ENCODE data around the gene EML5. TPM values are rescaled to one million over a fixed set of nuclear protein-coding genes. Genes with fewer than 3 reads are reported as not detected.

The EML5 gene
- total and polyA plus RNA-seq, 2 experiments from 2014 or later, result 0.18 to 1.6 TPM

DNA sequence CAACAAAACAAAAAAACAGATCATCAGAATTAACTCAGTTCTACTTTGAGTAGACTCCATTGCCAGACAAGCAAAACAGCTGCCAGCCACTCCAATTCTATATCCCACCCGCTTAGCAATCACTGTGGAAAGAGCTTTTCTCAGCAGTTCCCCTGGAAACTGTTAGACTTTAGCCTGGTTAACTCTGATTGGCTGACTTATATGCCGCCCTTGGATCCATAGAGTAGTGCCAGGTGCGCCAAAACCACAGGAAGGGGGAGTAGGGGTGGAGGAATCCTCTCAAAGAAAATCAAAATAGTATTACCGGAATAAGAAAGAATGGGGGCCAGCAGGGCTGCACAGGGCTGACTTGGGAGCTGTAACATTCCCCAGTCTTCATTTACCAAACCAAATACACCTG, 5.4 kb upstream of the EML5 start:
- peaks cover 1% of the 10 kb centered on the region; the same call in 1 of the 3 replicates for H3K9me3 Mint-ChIP-seq
- Histone ChIP-seq H3K27me3 (ENCODE audit: insufficient read depth) (peaks cover 16% of the 10 kb centered on the region), H4K20me1 (replicated peaks; ENCODE audit: insufficient read depth) (no peaks in the 10 kb centered on the region), H3K4me1 (ENCODE audit: insufficient read depth) (no peaks in the 10 kb centered on the region), H3K9me2 (ENCODE audit: insufficient read depth) (no peaks in the 10 kb centered on the region), H3K4me3 (no peak overlapping the region), H3K36me3 (ENCODE audit: insufficient read depth) (no peaks in the 10 kb centered on the region), H3F3A (replicated peaks; ENCODE audit: low read depth) (no peaks in the 10 kb centered on the region), H3K27ac (ENCODE audit: low read depth) (no peak overlapping the region), H3K79me2 (replicated peaks; ENCODE audit: insufficient read depth) (no peaks in the 10 kb centered on the region), H3K4me2 (no peak overlapping the region), H2AFZ (no peak overlapping the region)
- H3K27ac Mint-ChIP-seq, result no peak overlapping the region
- ATAC-seq, result peak; percentile 41; the same call in 2 of the 3 replicates
- no peak overlapping the region for H3K4me3 Mint-ChIP-seq
- peaks cover 12% of the 10 kb centered on the region for H3K27me3 Mint-ChIP-seq (ENCODE audit: insufficient read depth, low read depth, poor library complexity)
- DNase-seq (ENCODE audit: low spot score), result peak; percentile 11
- TF ChIP-seq, protein P1, sequence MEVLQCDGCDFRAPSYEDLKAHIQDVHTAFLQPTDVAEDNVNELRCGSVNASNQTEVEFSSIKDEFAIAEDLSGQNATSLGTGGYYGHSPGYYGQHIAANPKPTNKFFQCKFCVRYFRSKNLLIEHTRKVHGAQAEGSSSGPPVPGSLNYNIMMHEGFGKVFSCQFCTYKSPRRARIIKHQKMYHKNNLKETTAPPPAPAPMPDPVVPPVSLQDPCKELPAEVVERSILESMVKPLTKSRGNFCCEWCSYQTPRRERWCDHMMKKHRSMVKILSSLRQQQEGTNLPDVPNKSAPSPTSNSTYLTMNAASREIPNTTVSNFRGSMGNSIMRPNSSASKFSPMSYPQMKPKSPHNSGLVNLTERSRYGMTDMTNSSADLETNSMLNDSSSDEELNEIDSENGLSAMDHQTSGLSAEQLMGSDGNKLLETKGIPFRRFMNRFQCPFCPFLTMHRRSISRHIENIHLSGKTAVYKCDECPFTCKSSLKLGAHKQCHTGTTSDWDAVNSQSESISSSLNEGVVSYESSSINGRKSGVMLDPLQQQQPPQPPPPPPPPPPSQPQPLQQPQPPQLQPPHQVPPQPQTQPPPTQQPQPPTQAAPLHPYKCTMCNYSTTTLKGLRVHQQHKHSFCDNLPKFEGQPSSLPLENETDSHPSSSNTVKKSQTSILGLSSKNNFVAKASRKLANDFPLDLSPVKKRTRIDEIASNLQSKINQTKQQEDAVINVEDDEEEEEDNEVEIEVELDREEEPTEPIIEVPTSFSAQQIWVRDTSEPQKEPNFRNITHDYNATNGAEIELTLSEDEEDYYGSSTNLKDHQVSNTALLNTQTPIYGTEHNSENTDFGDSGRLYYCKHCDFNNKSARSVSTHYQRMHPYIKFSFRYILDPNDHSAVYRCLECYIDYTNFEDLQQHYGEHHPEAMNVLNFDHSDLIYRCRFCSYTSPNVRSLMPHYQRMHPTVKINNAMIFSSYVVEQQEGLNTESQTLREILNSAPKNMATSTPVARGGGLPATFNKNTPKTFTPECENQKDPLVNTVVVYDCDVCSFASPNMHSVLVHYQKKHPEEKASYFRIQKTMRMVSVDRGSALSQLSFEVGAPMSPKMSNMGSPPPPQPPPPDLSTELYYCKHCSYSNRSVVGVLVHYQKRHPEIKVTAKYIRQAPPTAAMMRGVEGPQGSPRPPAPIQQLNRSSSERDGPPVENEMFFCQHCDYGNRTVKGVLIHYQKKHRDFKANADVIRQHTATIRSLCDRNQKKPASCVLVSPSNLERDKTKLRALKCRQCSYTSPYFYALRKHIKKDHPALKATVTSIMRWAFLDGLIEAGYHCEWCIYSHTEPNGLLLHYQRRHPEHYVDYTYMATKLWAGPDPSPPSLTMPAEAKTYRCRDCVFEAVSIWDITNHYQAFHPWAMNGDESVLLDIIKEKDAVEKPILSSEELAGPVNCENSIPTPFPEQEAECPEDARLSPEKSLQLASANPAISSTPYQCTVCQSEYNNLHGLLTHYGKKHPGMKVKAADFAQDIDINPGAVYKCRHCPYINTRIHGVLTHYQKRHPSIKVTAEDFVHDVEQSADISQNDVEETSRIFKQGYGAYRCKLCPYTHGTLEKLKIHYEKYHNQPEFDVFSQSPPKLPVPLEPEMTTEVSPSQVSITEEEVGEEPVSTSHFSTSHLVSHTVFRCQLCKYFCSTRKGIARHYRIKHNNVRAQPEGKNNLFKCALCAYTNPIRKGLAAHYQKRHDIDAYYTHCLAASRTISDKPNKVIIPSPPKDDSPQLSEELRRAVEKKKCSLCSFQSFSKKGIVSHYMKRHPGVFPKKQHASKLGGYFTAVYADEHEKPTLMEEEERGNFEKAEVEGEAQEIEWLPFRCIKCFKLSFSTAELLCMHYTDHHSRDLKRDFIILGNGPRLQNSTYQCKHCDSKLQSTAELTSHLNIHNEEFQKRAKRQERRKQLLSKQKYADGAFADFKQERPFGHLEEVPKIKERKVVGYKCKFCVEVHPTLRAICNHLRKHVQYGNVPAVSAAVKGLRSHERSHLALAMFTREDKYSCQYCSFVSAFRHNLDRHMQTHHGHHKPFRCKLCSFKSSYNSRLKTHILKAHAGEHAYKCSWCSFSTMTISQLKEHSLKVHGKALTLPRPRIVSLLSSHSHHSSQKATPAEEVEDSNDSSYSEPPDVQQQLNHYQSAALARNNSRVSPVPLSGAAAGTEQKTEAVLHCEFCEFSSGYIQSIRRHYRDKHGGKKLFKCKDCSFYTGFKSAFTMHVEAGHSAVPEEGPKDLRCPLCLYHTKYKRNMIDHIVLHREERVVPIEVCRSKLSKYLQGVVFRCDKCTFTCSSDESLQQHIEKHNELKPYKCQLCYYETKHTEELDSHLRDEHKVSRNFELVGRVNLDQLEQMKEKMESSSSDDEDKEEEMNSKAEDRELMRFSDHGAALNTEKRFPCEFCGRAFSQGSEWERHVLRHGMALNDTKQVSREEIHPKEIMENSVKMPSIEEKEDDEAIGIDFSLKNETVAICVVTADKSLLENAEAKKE (CRISPR knock-in tag; IDR thresholded peaks at IDR 0.05), result no peak
- TF ChIP-seq, protein P2, sequence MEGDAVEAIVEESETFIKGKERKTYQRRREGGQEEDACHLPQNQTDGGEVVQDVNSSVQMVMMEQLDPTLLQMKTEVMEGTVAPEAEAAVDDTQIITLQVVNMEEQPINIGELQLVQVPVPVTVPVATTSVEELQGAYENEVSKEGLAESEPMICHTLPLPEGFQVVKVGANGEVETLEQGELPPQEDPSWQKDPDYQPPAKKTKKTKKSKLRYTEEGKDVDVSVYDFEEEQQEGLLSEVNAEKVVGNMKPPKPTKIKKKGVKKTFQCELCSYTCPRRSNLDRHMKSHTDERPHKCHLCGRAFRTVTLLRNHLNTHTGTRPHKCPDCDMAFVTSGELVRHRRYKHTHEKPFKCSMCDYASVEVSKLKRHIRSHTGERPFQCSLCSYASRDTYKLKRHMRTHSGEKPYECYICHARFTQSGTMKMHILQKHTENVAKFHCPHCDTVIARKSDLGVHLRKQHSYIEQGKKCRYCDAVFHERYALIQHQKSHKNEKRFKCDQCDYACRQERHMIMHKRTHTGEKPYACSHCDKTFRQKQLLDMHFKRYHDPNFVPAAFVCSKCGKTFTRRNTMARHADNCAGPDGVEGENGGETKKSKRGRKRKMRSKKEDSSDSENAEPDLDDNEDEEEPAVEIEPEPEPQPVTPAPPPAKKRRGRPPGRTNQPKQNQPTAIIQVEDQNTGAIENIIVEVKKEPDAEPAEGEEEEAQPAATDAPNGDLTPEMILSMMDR (conservative IDR thresholded peaks at IDR 0.05; ENCODE audit: low read depth in 2 of 2), result no peak
- TF ChIP-seq JUNB (IDR thresholded peaks at IDR 0.05; ENCODE audit: unreplicated experiment), result no peak
- no peaks in the 10 kb centered on the region for H3K4me1 Mint-ChIP-seq
- no peaks in the 10 kb centered on the region for H3K36me3 Mint-ChIP-seq (ENCODE audit: low read depth)

DNA sequence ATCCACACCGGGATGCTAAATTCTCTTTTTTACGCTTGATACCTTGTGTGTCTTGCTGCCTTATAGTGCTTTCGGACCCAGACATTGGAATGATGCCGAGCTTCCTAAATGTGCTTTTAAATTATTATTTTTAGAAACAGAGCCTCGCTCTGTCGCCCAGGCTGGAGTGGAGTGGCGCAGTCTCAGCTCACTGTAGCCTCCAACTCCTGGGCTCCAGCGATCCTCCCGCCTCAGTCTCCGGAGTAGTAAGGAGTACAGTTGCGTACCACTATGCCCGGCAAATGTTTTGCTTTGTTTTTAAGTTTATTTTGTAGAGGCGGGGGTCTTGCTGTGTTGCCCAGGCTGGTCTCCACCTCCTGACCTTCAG, 489 bp upstream of the EML5 start:
- Histone ChIP-seq H3K79me2 (replicated peaks; ENCODE audit: insufficient read depth) (no peaks in the 10 kb centered on the region), H3K27me3 (ENCODE audit: insufficient read depth) (peaks cover 53% of the 10 kb centered on the region), H3F3A (replicated peaks; ENCODE audit: low read depth) (no peaks in the 10 kb centered on the region), H3K27ac (ENCODE audit: low read depth) (no peak overlapping the region), H3K9me2 (ENCODE audit: insufficient read depth) (no peaks in the 10 kb centered on the region), H3K4me1 (ENCODE audit: insufficient read depth) (peaks cover 4% of the 10 kb centered on the region; the same call in 1 of the 2 replicates), H3K4me3 (peak overlapping the region; percentile 73), H3K36me3 (ENCODE audit: insufficient read depth) (no peaks in the 10 kb centered on the region), H3K4me2 (peak overlapping the region; percentile 79), H2AFZ (peak overlapping the region; percentile 99), H4K20me1 (replicated peaks; ENCODE audit: insufficient read depth) (no peaks in the 10 kb centered on the region)
- ATAC-seq (peak; percentile 3; the same call in 1 of the 3 replicates), DNase-seq (ENCODE audit: low spot score) (no peak)
- Mint-ChIP-seq H3K4me3 (peak overlapping the region; percentile 79), H3K4me1 (no peaks in the 10 kb centered on the region), H3K9me3 (no peaks in the 10 kb centered on the region; the same call in 2 of the 3 replicates), H3K27me3 (ENCODE audit: insufficient read depth, low read depth, poor library complexity) (peaks cover 29% of the 10 kb centered on the region), H3K36me3 (ENCODE audit: low read depth) (no peaks in the 10 kb centered on the region), H3K27ac (no peak overlapping the region)
- TF ChIP-seq STAT1 (IDR thresholded peaks at IDR 0.05; ENCODE audit: unreplicated experiment) (no peak), ZNF331 (CRISPR knock-in tag; IDR thresholded peaks at IDR 0.05; ENCODE audit: low read depth) (no peak), ZNF114 (CRISPR knock-in tag; IDR thresholded peaks at IDR 0.05) (no peak)

Measured in GM23338 (cell line).